Right ventricle myocardium inferior (tissue), 1 donor: Measurements from ENCODE around the gene PPP1CA. TPM values are rescaled to one million over a fixed set of nuclear protein-coding genes. Genes with fewer than 3 reads are reported as not detected.

Experiments used
- ATAC-seq: fragments of 200-7000 bp; cut with Tn5 transposase; one replicate; pipeline ENCODE4 v1.9.1; 2020; ENCODE audit warnings: mild to moderate bottlenecking, moderate library complexity
- DNase-seq: peaks from one replicate; pipeline ENCODE4 v3.0.0; 2021; ENCODE audit errors: missing footprints
- intact Hi-C: fragments of 100-400 bp; cut with DNase I; formaldehyde crosslinking; loops from one replicate; pipeline ENCODE4 v1.11.0; 2022
- total RNA-seq: library from RNA; stranded (reverse); fragmentation: NEBNext Ultra II Directional; extraction: Animal tissue kit (Norgen Biotek cat#: 25700); gene quantifications from one replicate; pipeline ENCODE4 v1.2.1, GENCODE V29; 2021
- donor health status: DM: no; HTN: yes; CAD: no; lungs with severe emphysema.

The PPP1CA gene
- total RNA-seq, 1 donor from 2014 or later = 112 TPM

GRCh38 chr11:67376063-67376820 is 25.4 kb downstream of the PPP1CA start:
- ATAC-seq (no peak), DNase-seq (peak; percentile 9)
- intact Hi-C loops = no loop called here

GRCh38 chr11:67375320-67376055 is 26.2 kb downstream of the PPP1CA start:
- ATAC-seq (no peak), DNase-seq (no peak)
- intact Hi-C loops = no loop called here

DNA sequence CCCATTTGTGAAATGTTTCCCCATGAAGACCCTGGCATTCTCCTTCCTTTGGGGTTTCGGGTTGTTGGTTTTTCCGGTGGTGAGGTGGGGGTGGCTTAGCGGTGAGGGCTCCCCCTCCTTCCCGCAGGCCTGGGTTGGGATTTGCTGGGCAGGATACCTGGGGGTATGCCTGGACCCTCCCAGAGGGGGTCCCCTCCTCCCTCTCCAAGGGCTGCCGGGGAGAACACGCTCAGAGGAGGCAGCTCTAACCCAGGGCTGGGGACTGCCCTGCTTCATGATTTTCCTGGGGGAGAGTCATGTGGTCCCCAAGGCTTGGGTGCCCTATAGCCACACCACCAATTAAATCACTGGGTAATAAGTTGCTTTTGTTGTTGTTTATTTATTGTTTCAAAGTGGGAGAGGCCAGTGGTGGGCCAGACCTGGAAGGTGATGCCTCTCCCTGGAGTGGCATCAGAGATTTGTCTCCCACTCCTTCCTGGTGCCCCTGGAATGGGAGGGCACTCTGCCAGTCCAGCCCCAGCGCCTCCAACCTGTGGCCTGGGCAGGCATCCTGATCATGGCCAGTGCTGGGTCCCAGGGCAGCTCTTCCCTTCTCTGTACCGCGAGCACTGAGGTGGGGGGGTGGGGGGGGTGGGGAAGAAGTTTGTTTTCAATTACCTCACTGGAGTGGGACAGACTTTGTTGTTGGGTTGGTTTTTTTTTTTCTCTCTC is 26.9 kb downstream of the PPP1CA start:
- no peak for DNase-seq
- no peak for ATAC-seq
- intact Hi-C loops = no loop called here

DNA sequence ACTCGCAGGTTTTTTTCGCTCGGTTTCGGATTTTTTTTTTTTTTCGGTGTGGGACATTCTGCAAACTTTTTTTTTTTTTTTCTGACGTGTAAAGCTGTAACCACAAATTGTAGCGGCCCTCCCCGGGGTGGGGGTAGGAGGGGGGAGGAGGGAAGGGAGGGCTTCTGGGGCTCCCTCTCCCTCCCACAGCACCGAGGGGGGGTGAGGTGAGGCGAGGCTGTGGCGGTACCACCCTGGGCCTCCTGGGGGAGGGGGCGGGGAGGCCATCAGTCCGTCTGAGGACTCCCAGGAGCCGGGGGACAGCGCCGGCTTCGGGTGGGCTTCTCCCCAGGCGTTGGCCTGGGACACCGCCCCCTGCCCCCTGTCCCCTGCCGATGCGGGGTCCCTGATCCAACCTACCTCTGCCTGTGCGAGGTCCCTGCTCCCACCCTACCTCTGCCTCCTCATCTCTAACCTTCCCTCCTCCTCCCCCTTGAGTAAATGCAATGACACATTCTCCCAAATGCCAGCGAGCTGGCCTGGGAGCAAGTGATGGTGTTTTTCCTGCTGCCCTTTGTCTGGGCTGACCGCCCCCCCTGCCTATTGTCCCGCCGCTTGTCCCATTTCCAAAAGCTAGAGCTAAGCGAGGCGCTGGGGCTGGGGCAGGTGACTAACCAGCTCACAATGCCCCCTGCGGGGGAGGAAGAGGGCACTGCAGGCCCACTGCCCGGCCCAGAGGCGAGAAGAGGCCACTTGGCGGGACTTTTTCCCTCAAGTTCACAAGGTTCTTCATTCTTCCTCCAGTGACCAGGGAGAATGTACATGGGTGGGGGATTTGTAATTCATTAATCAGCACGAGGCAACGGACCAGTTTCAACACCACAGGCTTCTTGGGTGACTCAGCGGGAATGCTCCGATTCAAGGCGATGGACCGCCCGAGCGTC is 27.7 kb downstream of the PPP1CA start:
- intact Hi-C loops = no loop called here

GRCh38 chr11:67372993-67373647 is 28.5 kb downstream of the PPP1CA start, which contains the start of gene CLCF1:
CLCF1 (minus strand) TSS chr11:67373598; CDS start chr11:67373539, 59 bp downstream.
- intact Hi-C loops = no loop called here
- ATAC-seq (peak; percentile 61), DNase-seq (peak; percentile 84)

More for the DNA sequence above, 27.7 kb downstream of the PPP1CA start:
- DNase-seq (peak; percentile 82), ATAC-seq (peak; percentile 41)

DNA sequence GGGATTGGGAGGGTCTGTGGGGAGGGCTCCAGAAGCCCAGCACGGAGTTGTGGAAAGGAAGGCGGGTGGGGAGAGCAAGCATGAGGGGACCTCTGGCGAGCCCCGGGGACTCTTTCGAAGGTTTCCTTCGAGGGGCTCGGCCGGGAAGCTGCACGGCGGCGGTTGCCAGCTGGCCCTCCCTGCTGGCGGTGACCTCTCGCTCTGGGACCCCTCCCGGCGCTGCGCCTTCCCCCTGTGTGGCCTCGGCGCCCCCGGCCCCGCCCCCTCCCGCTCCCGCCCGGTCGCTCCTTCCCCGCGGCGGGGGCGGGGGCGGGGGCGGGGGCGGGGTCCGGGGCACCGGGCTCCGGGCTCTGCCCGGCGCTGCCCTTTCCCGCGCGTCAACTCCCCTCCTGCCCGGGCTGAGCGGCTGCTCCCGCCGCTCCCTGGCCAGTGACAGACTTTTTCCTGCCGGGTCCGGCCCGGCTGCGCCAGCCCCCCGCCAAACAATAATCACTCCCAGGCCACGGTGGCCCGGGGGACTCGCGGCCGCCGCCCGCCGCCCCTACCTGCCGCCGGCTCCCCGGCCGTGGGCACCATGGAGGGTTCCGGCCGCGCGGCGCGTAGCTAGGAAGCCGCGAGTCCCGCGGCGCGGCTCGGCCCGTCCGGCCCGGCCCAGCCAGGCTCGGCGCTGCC is 29.2 kb downstream of the PPP1CA start:
- no peak for DNase-seq
- ATAC-seq = peak; percentile 2

DNA sequence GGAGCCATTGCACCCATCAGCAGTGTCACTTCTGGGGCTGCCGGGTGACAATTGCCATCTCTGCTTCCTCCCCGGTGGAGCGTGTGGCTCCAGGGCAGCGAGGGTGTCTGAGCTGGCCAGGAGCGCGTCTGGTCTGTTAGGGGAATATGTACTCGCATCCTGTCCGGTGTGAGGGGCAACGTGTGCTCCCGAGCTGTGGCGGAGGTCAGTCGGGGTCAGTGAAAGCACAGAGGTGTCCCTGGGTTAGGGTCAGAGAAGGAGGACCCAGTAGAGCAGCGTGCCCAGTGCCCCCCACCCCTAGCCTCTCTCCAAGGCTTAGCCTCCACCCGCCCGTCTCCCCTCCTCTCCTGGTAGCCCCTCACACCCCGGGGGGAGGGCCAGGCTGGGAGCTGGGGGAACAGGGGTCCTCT is 29.7 kb downstream of the PPP1CA start:
- DNase-seq = peak; percentile 56
- no peak for ATAC-seq
- intact Hi-C loops = no loop called here

More for the DNA sequence above, 29.2 kb downstream of the PPP1CA start:
- intact Hi-C loops = no loop called here

- intact Hi-C loops = no loop called here
- no peak for DNase-seq
- peak; percentile 16 for ATAC-seq
Observed at GRCh38 chr11:67371189-67371910, 30.3 kb downstream of the PPP1CA start.

- intact Hi-C loops = no loop called here
- ATAC-seq = no peak
- no peak for DNase-seq
Observed at GRCh38 chr11:67370351-67371076, 31.1 kb downstream of the PPP1CA start.

GRCh38 chr11:67369801-67370284 is 31.8 kb downstream of the PPP1CA start:
- ATAC-seq (no peak), DNase-seq (no peak)
- intact Hi-C loops = no loop called here

- DNase-seq (no peak), ATAC-seq (no peak)
- intact Hi-C loops = no loop called here
Observed at GRCh38 chr11:67369275-67369674, 32.4 kb downstream of the PPP1CA start.

- intact Hi-C loops = no loop called here
- DNase-seq (no peak), ATAC-seq (no peak)
Observed at GRCh38 chr11:67368621-67369020, 33.0 kb downstream of the PPP1CA start.

DNA sequence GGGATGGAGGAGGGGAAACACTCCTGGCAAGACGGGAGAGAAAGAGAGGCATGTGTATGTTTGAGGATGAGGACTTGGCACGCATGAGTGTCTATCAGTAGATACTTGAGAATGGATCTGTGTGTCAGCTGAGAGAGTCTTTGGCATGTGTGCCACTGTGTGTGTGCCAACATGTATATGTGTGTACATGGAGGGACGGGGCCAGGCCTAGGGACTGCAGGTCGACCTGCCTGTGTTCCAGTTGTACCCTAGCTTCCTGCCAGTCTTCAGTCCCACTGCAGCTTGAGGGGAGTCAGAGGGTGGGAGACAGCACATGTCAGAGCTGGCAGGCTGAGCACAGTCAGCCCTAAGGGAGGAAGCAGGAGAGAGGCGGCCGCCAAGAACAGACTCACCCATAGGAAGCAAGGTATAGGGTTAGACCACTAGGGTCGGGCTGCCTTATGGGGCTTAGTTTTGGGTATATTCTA is 33.9 kb downstream of the PPP1CA start:
- ATAC-seq (no peak), DNase-seq (no peak)
- intact Hi-C loops = no loop called here

DNA sequence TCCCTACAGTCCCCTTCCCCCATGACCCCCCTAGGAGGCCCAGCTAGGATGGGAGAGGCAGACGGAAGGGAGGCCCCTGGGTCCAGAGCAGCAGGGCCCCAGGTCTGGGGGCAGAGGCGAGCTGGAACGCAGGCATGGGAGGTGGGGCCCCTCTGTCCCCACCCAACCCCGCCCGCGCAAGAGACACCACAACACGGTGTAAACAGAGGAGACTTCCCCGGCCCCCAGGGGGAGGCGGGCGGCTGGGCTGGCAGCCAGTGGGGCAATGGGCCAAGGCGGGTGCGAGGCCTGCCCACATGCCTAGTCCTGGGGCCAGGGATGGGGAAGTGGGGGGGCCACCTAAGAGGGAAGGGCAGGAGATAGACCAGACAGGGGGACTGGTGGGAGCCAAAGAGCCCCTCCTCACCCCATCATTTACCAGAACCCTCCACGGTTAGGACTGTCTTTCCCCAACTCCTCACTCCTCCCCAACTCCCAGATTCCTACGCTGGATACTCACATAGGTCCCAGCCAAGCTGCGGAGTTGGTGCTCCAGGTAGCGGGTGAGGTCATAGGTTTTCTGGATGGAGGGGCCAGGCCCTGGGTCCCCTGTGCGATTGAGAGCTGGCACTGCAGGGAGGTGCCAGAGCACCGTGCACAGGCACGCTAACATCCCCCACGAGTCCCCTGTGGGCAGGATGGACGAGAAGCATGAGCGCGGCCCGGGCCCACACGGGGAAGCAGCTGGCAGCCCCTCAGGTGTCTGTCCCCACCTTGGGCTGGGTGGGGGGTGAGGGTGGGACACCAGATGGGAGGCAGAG is 34.5 kb downstream of the PPP1CA start:
- no peak for ATAC-seq
- intact Hi-C loops = no loop called here
- no peak for DNase-seq

- intact Hi-C loops = no loop called here
- no peak for DNase-seq
- no peak for ATAC-seq
Observed at GRCh38 chr11:67366546-67366945, 35.1 kb downstream of the PPP1CA start.
